HG02763 (cell line): ENCODE results near the gene SNX1.
"Not testable (repeated sequence)": the region's sequence is repeated elsewhere in the genome, so short reads cannot be mapped to it uniquely, and the experiment has no call there.

Source experiments
- ATAC-seq: cut with Tn5 transposase; IDR thresholded peaks from one replicate; pipeline ENCODE4 v1.9.1; 2021; ENCODE audit warnings: mild to moderate bottlenecking, moderate library complexity; ENCODE audit not compliant: unreplicated experiment

SNX1 gene

GRCh38 chr15:64073496-64073895, 22.3 kb upstream of the SNX1 start:
- ATAC-seq, result not testable (repeated sequence)

GRCh38 chr15:64082757-64083156, 13.0 kb upstream of the SNX1 start:
- no peak for ATAC-seq

GRCh38 chr15:64089543-64090280, 6.1 kb upstream of the SNX1 start:
- no peak for ATAC-seq

GRCh38 chr15:64090527-64090926, 5.3 kb upstream of the SNX1 start:
- ATAC-seq, result no peak

- ATAC-seq, result no peak
Measured at GRCh38 chr15:64092075-64092820, 3.5 kb upstream of the SNX1 start.

- ATAC-seq, result peak; percentile 24
Measured at GRCh38 chr15:64092864-64093626, 2.7 kb upstream of the SNX1 start.

- ATAC-seq, result peak; percentile 57
Measured at GRCh38 chr15:64093627-64094417, 2.0 kb upstream of the SNX1 start, which contains the start of gene CIAO2A. CIAO2A (minus strand) TSS chr15:64093838; CDS start chr15:64093768, 70 bp downstream.

- ATAC-seq, result no peak
Measured at GRCh38 chr15:64095431-64095794, 369 bp upstream of the SNX1 start.

GRCh38 chr15:64096668-64097384, 1.0 kb downstream of the SNX1 start:
- ATAC-seq, result no peak

- no peak for ATAC-seq
Measured at GRCh38 chr15:64099379-64099778, 3.6 kb downstream of the SNX1 start.

- no peak for ATAC-seq
Measured at GRCh38 chr15:64100958-64101357, 5.2 kb downstream of the SNX1 start.

- no peak for ATAC-seq
Measured at GRCh38 chr15:64102497-64102896, 6.7 kb downstream of the SNX1 start.

GRCh38 chr15:64105113-64105704, 9.4 kb downstream of the SNX1 start:
- ATAC-seq, result no peak

GRCh38 chr15:64107337-64107736, 11.6 kb downstream of the SNX1 start:
- ATAC-seq, result no peak

- ATAC-seq, result not testable (repeated sequence)
Measured at GRCh38 chr15:64110108-64110701, 14.4 kb downstream of the SNX1 start.

- ATAC-seq, result no peak
Measured at GRCh38 chr15:64110950-64111678, 15.3 kb downstream of the SNX1 start.

GRCh38 chr15:64111679-64112050, 15.9 kb downstream of the SNX1 start:
- ATAC-seq, result no peak

GRCh38 chr15:64112073-64112772, 16.4 kb downstream of the SNX1 start:
- ATAC-seq, result no peak
